K562 (cell line): ENCODE data around the gene MPC1. TPM values are rescaled to one million over a fixed set of nuclear protein-coding genes. Genes with fewer than 3 reads are reported as not detected.
A peak's percentile ranks its signal among the peaks of the same experiment; 100 is the strongest.

Experiments used
- ADNP ChIP-seq: fragments of 200-800 bp; sonication (Bioruptor generic); IDR thresholded peaks from 2 replicates; pipeline ENCODE4 v1.6.1; 2016; ENCODE audit warnings: missing genetic modification characterization, missing compliant biosample characterization
- ARID1B ChIP-seq: fragments of 450-650 bp; IDR thresholded peaks from 2 replicates; pipeline ENCODE4 v1.6.1; 2016; ENCODE audit warnings: antibody characterized with exemption, mild to moderate bottlenecking, inconsistent platforms
- BRD9 ChIP-seq: fragments of 450-650 bp; IDR thresholded peaks from 2 replicates; pipeline ENCODE4 v1.6.1; 2018; ENCODE audit warnings: low read depth; ENCODE audit not compliant: partially characterized antibody
- C11orf30 ChIP-seq: fragments of 450-650 bp; IDR thresholded peaks from 2 replicates; pipeline ENCODE4 v1.6.1; 2016; ENCODE audit warnings: low read depth, mild to moderate bottlenecking
- CBX8 ChIP-seq: fragments of 200-600 bp; sonication (generic); IDR thresholded peaks from 2 replicates; pipeline ENCODE4 v1.6.1; 2012; ENCODE audit warnings: borderline replicate concordance, mixed run types, low read depth, mild to moderate bottlenecking, moderate library complexity, mixed read lengths, low read length, control low read depth, inconsistent platforms; ENCODE audit not compliant: poor library complexity, severe bottlenecking; ENCODE audit errors: extremely low read depth
- ELF1 ChIP-seq: fragments of 200-800 bp; sonication (Bioruptor generic); IDR thresholded peaks from 2 replicates; pipeline ENCODE4 v1.6.1; 2016; ENCODE audit warnings: missing genetic modification characterization, missing compliant biosample characterization
- HBP1 ChIP-seq: fragments of 450-650 bp; formaldehyde crosslinking; IDR thresholded peaks from 2 replicates; pipeline ENCODE4 v1.4.0; 2022; ENCODE audit warnings: missing genetic modification characterization
- MAX ChIP-seq: sonication (generic); formaldehyde crosslinking; IDR thresholded peaks from 2 replicates; pipeline ENCODE4 v1.9.0; 2022; ENCODE audit warnings: mild to moderate bottlenecking, missing genetic modification reagents
- MEIS2 ChIP-seq: fragments of 450-650 bp; IDR thresholded peaks from 2 replicates; pipeline ENCODE4 v1.6.1; 2014; ENCODE audit warnings: mild to moderate bottlenecking; ENCODE audit not compliant: partially characterized antibody
- NFIC ChIP-seq: fragments of 450-650 bp; IDR thresholded peaks from 2 replicates; pipeline ENCODE4 v1.6.1; 2017; ENCODE audit warnings: mild to moderate bottlenecking, inconsistent platforms
- NFIX ChIP-seq: fragments of 250-450 bp; sonication (Bioruptor Pico); IDR thresholded peaks from 2 replicates; pipeline ENCODE4 v1.4.0; 2020; ENCODE audit warnings: low read depth, mild to moderate bottlenecking, moderate library complexity
- POLR2A ChIP-seq: fragments of 450-650 bp; conservative IDR thresholded peaks from 2 replicates; pipeline ENCODE4 v1.6.1; 2016
- SRSF1 ChIP-seq: fragments of 200-400 bp; formaldehyde crosslinking; IDR thresholded peaks from 2 replicates; pipeline ENCODE4 v1.6.1; 2017; ENCODE audit warnings: mild to moderate bottlenecking, low read depth, low read length, moderate library complexity
- TEAD4 ChIP-seq, 2 experiments: sonication (generic) in 1 of 2; formaldehyde crosslinking in 1 of 2; IDR thresholded peaks; 2 replicates each; pipeline versions ENCODE4 v1.6.1 to v1.8.0; 2012 to 2022; ENCODE audit warnings: borderline replicate concordance in 1 of 2, inconsistent platforms in 1 of 2, low read length in 1 of 2, mild to moderate bottlenecking in 1 of 2, missing genetic modification reagents in 1 of 2
- YBX1 ChIP-seq: fragments of 450-650 bp; IDR thresholded peaks from 2 replicates; pipeline ENCODE4 v1.7.1; 2016; ENCODE audit warnings: mild to moderate bottlenecking
- ZNF239 ChIP-seq: fragments of 250-450 bp; sonication (Bioruptor Pico); IDR thresholded peaks from 2 replicates; pipeline ENCODE4 v1.4.0; 2020; ENCODE audit warnings: mild to moderate bottlenecking
- ZNF518B ChIP-seq: fragments of 250-450 bp; sonication (Bioruptor Pico); IDR thresholded peaks from 2 replicates; pipeline ENCODE4 v1.5.0; 2021; ENCODE audit warnings: mild to moderate bottlenecking, moderate library complexity
- polyA plus RNA-seq, 8 experiments: library from polyadenylated mRNA; depleted of rRNA in 4 of 8; stranded (reverse) in 5 of 8; unstranded in 3 of 8; fragments of >200 nt; fragmentation: Nextera tagmentation in 2 of 8; fragmentation: Illumina TruSeq in 1 of 8; extraction: Ambion mirVana in 2 of 8; extraction: Trizol in 1 of 8; gene quantifications; 2 replicates each; pipeline versions ENCODE4 v1.2.1 to v1.2.3, GENCODE V29; 2011 to 2014; ENCODE audit warnings: inconsistent platforms in 1 of 8, missing spikeins in 1 of 8
- total RNA-seq, 7 experiments: library from RNA; depleted of rRNA in 6 of 7; stranded (reverse); fragments of >200 nt in 6 of 7; fragmentation: Illumina TruSeq in 2 of 7; extraction: Trizol in 2 of 7; gene quantifications; 2 replicates each; pipeline versions ENCODE4 v1.2.1 to v1.2.3, GENCODE V29; 2011 to 2021; ENCODE audit warnings: low replicate concordance in 1 of 7

Gene MPC1
- total and polyA plus RNA-seq, 9 of the 15 experiments (the other 6 are each of a cell fraction or from before 2014, with no cell fraction given), result 78.6 to 185 (median 138) TPM

- TF ChIP-seq CBX8 (no peak), MEIS2 (peak; percentile 60), BRD9 (no peak), TEAD4 (IDR thresholded peaks at IDR 0.05; ENCODE audit: low read length) (peak; percentile 15; the same call in 1 of the 2 replicates), TEAD4 (CRISPR knock-in tag; IDR thresholded peaks at IDR 0.05; ENCODE audit: borderline replicate concordance) (no peak), YBX1 (no peak), HBP1 (CRISPR knock-in tag) (0 out of 2 replicates have a peak, but pooled peaks have one; percentile 7), POLR2A (peak; percentile 66), ZNF239 (CRISPR knock-in tag) (no peak), MAX (CRISPR knock-in tag) (no peak), ELF1 (no peak), NFIX (CRISPR knock-in tag) (0 out of 2 replicates have a peak, but pooled peaks have one; percentile 39), C11orf30 (peak; percentile 82), NFIC (peak; percentile 95), ZNF518B (CRISPR knock-in tag) (0 out of 2 replicates have a peak, but pooled peaks have one; percentile 29), SRSF1 (no peak), ARID1B (0 out of 2 replicates have a peak, but pooled peaks have one; percentile 25), ADNP (tag) (no peak)
These were observed 63.8 kb downstream of the MPC1 start (continued) for GRCh38 chr6:166318649-166319600.
